GM06990 (cell line): ENCODE results near the gene GOLGA3.

Source experiments
- DNase-seq: peaks from one replicate; pipeline ENCODE4 v3.0.0-alpha.2; 2011; ENCODE audit not compliant: insufficient read length; ENCODE audit errors: extremely low read depth
- H3K27me3 ChIP-seq: replicated peaks from 2 replicates; pipeline ENCODE4 v1.6.0; 2011; ENCODE audit warnings: low read length; ENCODE audit not compliant: control insufficient read depth, insufficient read depth
- H3K36me3 ChIP-seq: 2 replicates; pipeline ENCODE4 v1.5.1; 2011; ENCODE audit warnings: low read length; ENCODE audit not compliant: control insufficient read depth, insufficient read depth
- H3K4me3 ChIP-seq: replicated peaks from 2 replicates; pipeline ENCODE4 v1.5.1; 2011; ENCODE audit warnings: low read depth, mild to moderate bottlenecking, control low read depth, low read length
- TF ChIP-seq, protein P1 (sequence below): IDR thresholded peaks from 2 replicates; pipeline ENCODE4 v1.5.1; 2011; ENCODE audit warnings: low read length, control low read depth, mild to moderate bottlenecking, inconsistent platforms; ENCODE audit not compliant: insufficient read depth, poor library complexity, severe bottlenecking

GOLGA3 gene

DNA sequence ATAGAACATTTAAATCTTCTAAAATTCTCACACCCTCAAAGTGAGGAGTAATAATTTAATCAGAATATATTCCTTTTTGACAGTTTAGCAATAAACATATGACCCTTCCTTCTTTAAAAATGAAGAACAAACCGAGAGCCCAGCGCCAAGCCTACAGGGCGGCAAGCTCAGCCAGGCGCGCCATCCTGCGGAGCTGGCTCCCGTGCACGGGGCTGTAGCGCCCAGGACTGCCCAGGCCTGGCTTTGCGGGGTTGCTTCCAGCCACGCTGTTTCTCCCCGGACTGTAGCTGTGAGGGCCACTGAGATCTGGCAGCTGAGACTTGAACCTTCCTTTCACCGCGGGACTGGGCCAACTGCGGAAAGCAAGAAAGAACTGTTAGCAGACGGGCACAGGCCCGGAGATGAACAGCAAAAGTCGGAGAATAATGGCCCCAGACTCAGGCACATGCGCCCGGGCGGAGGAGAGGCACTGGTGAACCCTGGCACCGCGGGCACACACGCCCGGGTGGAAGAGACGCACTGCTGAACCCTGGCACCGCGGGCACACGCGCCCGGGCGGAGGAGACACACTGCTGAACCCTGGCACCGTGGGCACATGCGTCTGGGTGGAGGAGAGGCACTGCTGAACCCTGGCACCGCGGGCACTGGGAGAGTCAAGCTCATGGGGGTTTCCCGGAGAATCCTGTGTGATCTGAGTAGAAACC, 101.4 kb downstream of the GOLGA3 start:
- H3K36me3 ChIP-seq = peaks cover 52% of the 10 kb centered on the region
- DNase-seq = no peak
- H3K27me3 ChIP-seq = no peaks in the 10 kb centered on the region
- no peak overlapping the region for H3K4me3 ChIP-seq
- TF ChIP-seq, protein P1, sequence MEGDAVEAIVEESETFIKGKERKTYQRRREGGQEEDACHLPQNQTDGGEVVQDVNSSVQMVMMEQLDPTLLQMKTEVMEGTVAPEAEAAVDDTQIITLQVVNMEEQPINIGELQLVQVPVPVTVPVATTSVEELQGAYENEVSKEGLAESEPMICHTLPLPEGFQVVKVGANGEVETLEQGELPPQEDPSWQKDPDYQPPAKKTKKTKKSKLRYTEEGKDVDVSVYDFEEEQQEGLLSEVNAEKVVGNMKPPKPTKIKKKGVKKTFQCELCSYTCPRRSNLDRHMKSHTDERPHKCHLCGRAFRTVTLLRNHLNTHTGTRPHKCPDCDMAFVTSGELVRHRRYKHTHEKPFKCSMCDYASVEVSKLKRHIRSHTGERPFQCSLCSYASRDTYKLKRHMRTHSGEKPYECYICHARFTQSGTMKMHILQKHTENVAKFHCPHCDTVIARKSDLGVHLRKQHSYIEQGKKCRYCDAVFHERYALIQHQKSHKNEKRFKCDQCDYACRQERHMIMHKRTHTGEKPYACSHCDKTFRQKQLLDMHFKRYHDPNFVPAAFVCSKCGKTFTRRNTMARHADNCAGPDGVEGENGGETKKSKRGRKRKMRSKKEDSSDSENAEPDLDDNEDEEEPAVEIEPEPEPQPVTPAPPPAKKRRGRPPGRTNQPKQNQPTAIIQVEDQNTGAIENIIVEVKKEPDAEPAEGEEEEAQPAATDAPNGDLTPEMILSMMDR = no peak

- Histone ChIP-seq H3K4me3 (no peak overlapping the region), H3K27me3 (no peaks in the 10 kb centered on the region), H3K36me3 (peaks cover 47% of the 10 kb centered on the region)
- no peak for DNase-seq
- TF ChIP-seq, protein P1 = no peak
Observed at GRCh38 chr12:132726386-132726785, 102.3 kb downstream of the GOLGA3 start.

- no peak for DNase-seq
- no peaks in the 10 kb centered on the region for H3K27me3 ChIP-seq
- H3K4me3 ChIP-seq = no peak overlapping the region
- TF ChIP-seq, protein P1 = no peak
- peaks cover 45% of the 10 kb centered on the region for H3K36me3 ChIP-seq
Observed at GRCh38 chr12:132724506-132725241, 104.0 kb downstream of the GOLGA3 start.

- no peaks in the 10 kb centered on the region for H3K27me3 ChIP-seq
- TF ChIP-seq, protein P1 = no peak
- peaks cover 50% of the 10 kb centered on the region for H3K36me3 ChIP-seq
- no peak for DNase-seq
- no peak overlapping the region for H3K4me3 ChIP-seq
Observed at GRCh38 chr12:132723764-132724140, 104.9 kb downstream of the GOLGA3 start.

- Histone ChIP-seq H3K36me3 (peaks cover 48% of the 10 kb centered on the region), H3K27me3 (no peaks in the 10 kb centered on the region), H3K4me3 (no peak overlapping the region)
- TF ChIP-seq, protein P1 = no peak
- no peak for DNase-seq
Observed at GRCh38 chr12:132723015-132723763, 105.5 kb downstream of the GOLGA3 start.
